Iris pigment epithelial cell (primary cell): ENCODE measurements around the gene MMP24OS.
A peak's percentile ranks its signal among the peaks of the same experiment; 100 is the strongest.

Experiments
- DNase-seq: peaks from one replicate; pipeline ENCODE4 v3.0.0-alpha.2; 2011; ENCODE audit warnings: low read depth

Gene MMP24OS

DNA sequence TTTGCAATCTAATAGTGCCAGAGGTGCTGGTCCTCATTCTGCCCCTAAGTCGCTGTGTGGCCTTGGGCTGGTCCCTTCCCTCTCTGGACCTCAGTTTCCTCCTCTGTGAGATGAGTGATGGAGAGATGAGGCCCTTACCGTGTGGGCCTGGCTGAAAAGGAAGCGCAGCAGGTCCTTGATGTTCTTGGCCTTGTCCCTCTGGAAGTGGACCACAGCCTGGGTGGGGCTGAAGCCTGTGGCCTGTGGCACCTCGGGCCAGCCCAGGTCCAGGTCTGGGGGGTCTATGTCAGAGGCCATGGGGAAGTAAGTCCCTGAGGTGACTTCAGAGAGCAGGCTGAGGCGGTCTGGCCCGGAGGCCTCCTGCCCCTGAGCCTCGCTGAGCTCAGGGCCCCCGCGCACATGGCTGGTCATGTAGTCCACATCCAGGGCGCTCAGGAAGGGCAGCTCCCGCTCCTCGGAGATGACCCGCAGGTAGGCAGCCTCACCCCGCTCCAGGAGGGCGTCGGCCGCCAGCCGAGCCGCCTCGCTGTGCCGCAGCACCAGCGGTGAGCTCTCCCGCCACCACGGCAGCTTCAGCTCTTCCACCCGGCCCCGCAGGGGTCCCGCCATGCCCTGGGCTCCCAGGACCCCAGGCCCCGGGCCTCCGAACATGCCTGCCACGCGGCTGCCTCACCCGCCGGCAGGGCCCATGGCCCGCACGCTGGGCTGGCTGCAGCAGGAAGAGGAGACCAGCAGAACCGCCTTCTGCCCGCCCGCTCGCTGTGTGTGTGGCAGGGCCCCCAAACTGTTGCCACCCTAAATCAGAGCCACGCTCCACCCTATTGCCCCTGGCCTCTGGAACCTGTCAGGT is 14.0 kb upstream of the MMP24OS start, which contains the start of gene FAM83C:
Gene FAM83C, minus strand, starts transcription at position 772 of the 850 bp plus-strand sequence. Its CDS starts 121 bp downstream, at position 651.
- DNase-seq: no peak

DNA sequence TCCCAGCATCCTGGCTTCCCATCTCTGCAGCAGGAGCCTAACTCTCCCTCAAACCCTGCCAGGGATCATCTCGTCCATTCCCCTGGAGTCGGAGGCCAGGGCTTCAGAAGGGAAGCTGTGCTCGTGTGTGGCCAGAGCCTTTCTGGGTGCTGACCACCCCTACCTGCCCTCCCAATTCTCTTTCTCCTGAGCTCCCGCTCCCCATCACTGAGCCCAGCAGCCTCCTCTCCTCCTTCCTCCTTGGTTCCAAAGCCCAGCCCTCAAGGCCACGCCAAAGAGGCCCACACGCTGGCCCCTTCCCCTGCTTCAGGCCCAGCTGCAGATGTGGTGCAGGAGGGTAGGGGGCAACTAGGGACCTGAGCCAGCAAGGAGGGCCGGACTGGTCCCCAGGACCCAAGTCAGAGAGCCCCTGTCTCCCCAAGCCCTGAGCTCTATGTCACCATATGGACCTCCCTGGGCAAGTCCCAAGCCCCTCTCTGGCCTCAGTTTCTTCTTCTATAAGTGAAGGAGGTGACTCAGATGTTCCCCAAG is 13.0 kb upstream of the MMP24OS start:
- DNase-seq: no peak

DNA sequence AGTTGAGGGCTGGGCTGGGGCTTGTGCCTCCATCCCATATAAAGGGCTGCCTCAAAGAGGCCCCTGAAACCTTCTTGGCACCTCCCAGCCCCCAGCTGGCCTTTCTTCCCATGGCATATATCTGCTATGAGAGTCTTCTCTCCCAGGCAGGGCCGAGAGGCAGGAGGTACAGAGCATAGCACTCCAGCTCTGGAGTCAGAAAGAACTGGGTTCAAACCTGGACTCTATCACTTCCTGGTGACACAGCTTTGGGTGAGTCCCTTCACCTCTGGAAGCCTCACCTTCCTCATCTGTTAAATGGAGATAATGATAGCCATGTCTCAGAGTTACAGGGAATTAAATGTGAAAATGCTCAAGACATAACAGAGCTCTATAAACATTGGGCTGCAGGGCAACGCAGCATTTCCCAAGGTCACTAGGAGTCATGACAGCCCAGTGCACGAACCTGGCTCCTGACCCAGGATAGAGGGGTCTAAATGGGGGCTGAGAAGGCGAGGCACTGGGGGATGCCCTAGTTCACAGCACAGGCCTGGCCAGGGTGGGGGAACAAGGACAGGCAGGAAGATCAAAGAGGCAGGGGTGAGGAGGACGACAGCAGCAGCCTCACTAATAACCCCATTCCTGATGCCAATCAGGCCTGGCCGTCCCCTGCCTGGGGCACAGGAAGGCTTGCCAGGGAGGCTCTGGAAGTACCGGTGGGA is 12.4 kb upstream of the MMP24OS start:
- no peak for DNase-seq

DNA sequence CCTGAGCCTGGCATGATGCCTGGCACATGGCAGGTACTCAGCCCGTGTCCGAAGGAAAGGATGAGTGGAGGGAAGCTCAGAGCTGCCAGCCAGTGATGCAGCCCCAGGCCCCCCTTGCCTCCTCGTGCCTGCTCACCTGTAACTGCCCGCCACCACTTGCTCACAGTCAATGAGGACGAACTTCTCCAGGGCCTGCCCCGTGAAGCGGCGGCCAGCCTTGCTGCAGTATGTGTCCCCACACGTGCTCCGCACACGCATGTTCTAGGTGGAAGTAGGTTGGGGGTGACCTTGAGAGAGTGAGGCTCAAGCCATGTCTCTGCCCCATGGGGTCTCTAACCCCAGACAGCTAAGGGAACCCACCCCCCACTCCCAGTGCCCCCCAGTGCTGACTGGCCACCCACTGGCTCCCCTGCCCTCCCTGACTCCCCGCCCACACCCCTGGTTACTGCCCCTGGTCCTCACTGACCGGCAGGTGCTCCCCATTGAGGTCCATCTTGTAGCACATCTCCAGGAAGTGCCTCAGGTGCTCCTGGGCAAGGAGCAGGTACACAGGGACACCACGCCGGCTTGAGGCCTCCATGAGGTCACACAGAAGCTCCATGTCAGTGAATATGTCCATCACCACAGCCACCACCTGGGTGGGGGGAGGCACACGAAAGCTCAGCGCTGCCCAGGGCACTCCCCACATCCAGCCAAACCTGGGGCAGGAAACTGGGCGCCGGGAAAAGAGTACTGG is 10.6 kb upstream of the MMP24OS start:
- no peak for DNase-seq

DNA sequence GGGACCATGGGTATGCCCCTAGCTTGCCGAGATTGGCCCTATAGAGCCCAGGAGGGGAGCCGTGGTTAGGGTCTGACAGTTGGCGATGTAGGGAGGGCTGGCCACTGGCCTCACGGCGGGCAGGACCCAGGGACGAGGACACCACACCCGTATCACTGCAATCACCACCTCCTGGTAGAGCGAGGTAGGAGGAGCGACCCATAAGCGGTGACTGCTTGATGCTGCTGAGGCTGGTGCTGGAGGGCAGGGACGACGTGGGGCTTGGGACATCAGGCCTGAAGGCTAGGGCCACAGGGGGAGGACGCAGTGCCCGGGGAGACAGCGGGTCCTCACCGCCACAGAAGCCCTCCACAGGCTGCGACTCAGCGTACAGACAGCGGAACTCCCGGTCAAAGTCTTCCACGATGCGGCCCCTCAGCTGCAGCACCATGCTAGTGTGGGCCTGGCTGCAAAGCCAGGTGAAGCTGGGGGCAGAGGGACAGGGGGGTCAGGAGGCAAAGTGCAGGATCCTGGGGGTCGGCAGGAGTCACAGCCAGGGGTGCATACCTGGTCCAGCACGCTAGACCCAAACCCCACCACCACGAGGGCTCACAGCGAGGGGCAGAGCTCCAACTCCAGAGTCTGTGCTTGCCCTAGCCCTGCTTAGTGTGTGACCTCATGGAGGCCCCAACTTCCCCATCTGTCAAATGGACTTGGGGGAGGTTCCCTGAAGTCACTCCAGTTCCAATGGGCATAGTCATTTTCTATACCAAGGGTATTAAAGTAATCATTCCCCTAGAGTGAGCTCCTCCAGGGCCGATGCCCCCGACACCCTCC is 9.8 kb upstream of the MMP24OS start:
- DNase-seq: no peak

DNA sequence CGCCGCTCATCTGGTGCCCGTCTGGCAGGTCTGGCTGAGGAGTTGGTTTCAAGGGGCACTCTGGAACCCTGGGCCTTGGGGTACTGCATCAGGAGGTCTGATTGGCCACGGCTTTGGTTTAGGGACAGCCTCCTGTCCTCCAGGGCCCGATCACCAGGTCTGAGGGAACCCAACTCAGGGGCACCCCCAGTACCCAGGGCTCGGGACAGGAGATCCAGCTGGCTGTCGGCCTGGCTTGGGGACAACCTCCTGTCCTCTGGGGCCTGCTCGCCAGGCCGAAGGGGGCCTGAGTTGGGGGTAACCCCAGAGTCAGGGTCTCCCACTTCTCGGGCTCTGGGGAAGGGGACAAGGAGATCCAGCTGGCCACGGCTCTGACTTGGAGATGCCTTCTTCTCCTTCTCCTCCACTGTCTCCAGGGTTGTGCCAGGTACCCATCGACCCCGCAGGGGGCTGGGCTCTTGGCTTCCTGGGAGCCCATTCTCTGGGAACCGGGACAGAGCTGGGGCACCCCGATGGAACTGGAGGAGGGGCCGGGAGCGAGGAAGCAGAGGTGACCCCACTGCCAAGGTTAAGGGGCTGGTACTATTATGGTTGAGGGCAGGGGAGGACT is 9.1 kb upstream of the MMP24OS start:
- no peak for DNase-seq

DNA sequence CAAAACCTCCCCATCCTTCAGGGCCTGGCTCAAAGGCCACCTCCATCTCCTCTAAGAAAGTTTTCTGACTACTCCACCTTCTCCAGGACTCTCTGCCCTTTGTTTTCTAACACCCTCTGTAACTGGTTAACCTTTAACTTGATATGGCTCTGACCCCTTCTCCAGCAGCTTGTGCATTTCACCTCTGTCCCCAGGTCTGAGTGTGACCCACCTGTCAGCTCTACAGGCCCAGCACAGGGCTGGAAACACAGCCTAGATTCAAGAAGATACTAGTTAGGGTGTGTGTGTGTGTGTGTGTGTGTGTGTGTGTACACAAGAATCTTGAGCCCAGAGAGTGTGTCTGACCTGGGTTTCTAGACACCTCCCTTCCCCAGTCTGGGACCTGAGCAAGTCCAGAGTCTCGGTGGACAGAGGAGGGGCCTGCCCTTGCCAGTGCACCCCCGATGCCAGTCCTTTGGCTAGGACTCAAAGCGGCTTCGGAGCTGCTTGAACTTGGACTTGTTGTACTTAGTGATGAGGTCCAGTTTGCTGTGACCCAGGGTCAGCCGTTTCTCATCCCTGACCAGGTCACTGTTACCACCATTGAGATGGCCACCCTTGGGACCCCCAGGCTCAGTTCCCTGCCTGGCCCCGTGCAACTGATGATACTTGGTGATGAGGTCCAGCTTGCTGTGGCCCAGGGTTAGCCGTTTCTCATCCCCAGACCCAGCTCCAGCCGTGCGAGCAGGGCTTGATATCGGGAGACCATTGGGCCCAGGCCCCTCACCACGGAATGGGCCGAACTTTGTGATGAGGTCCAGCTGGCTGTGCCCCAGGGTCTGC is 8.4 kb upstream of the MMP24OS start:
- no peak for DNase-seq

DNA sequence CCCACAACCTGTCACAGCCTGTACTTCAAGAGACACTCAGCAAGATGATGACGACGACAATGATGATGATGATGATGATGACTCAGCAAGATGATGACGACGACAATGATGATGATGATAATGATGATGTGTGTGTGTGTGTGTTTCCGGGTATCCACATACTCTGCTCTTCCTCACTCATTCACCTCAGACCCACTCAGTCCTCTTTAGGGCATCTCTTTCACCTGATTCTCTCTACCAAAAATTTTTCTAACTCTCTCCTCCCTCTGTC is 7.8 kb upstream of the MMP24OS start:
- DNase-seq: no peak

DNA sequence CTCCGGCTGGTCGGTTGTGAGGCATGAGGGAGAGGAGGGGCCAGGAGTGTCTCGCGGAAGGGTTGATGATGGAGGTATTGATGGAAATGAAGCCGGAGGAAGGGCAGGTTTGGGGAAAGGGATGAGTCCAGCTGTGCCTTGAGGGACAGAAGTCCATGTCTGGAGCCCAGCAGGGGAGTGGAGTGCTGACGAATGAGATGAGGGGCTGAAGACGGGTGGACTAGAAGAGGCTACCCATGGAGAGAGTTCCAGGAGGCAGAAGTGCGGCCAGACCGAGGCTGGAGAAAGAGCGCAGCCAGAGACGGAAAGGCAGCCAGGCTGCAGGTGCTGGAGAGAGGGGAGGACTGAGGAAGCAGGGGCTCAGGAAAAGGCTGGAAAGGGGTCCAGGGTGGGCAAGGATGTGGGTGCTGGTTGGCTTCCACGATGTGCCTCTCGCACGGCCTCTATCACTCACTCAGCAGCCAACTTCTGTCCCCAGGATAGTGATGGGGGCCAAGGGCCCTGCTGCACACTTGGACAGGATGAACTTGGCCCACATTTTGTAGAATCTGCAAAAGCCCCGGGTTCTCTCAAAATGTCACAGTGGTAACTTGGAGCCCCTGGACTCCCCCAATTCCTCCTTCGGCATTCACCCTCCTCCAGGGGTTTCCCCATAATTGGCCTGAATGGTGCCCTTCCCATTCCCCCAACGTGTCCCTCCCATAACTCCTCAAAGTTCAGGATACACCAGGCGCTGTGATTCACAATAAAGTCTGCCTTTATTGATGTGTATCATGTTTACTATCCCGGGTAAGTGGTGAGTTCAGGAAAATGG is 7.3 kb upstream of the MMP24OS start:
- no peak for DNase-seq

DNA sequence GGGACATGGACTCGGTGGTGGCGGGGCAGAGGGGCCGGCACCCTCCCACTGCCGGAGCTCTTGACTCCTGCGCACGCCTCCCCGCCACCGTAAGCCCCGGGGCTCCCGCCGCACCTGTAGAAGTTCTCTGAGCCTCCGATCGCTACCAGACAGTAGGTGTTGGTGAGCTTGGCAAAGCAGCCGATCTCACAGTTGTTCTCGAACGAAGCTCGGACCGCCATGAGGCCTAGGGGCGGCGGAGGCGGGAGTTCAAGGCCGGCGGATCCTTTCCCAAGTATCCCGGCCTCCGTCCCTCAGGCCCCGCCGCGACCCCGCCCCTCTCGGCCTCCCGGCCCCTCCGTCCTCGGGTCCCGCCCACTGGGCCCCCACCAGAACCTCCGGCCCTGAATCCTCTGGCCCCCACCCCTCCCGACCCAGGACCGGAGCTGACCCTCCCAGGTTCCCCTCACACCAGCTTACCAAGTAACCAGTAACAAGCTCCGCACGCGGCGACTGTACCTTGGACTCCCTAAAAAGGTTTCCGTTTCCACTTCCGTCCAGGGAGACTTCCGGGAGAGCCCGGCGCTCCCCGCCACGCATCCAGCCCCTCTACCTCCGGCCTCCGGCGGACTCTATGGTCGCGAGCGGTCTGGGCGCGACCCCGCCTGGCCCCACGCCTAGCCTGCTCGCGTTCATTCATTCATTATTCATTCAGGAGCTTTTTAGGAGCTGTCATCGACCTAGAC is 6.5 kb upstream of the MMP24OS start, which contains the start of gene EIF6:
Gene EIF6, minus strand, starts transcription at position 506 of the 725 bp plus-strand sequence. Its CDS starts 285 bp downstream, at position 221.
- peak; percentile 87 for DNase-seq

DNA sequence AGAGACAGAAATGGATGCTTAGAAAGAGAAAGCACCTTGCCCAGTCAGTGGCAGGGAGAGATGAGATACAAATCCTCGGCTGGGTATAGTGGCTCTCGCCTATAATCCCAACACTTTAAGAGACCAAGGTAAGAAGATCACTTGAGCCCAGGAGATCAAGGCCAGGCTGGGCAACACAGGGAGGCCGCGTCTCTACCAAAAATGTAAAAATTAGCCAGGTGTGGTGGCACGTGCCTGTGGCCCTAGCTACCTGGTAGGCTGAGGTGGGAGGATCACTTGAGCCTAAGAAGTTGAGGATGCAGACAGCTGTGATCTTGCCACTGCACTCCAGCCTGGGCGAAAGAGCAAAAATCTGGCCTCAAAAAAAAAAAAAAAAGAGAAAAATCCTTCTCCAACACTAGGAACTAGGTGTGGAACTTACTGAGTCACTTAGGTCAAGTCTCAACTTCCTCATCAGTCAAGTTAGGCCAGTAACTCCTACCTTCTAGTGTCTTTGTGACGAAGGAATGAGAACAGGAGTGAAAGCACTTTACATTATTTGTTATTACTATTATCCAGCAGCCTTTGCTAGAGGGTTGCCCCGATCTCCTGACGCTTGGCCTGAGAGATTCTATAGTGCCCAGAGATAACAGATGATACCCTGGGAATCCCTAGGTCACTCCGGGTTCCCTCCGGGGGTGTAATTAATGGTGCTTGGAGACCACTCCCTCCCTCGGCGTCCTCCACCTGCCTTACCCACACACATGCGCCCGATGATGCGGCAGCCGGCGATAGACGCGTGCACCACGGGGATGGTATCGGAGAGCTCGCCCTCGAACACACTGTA is 5.7 kb upstream of the MMP24OS start:
- no peak for DNase-seq

DNA sequence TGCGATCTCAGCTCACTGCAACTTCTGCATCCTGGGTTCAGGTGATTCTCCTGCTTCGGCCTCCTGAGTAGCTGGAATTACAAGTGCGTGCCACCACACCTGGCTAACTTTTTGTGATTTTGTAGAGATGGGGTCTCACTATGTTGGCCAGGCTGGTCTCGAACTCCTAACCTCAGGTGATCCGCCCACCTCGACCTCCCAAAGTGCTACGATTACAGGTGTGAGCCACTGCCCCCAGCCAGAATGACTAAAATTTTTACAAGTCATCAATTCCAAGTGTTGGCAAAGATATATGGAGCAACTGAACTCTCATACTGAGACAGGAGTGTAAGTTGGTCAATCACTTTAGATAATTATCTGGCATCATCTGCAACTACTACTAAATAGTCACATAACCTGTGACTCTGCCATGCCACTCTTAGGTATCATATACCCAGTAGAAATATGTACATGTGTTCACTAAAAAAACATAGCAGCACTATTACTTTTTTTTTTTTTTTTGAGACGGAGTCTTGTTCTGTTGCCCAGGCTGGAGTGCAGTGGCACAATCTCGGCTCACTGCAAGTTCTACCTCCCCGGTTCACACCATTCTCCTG is 3.7 kb upstream of the MMP24OS start:
- no peak for DNase-seq

DNA sequence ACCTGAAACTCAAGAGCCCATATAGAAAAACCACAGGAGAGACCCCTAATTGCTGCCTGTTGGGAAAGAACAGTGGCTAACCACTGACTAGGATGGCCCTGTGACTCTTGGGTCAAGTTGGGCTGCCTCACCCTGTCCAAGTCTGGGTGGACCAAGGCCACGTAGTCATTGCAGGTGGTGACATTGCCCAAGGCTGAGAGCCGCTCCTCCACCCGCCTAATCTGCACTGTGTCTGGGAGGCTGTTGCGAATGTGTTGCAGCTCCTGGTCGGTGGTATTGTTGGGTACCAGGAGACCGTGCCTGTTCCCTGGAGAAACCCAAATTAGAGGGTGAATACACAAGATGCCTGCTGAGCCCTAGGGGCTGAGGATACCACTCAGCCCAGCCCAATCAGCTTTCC is 2.6 kb upstream of the MMP24OS start:
- DNase-seq: no peak

DNA sequence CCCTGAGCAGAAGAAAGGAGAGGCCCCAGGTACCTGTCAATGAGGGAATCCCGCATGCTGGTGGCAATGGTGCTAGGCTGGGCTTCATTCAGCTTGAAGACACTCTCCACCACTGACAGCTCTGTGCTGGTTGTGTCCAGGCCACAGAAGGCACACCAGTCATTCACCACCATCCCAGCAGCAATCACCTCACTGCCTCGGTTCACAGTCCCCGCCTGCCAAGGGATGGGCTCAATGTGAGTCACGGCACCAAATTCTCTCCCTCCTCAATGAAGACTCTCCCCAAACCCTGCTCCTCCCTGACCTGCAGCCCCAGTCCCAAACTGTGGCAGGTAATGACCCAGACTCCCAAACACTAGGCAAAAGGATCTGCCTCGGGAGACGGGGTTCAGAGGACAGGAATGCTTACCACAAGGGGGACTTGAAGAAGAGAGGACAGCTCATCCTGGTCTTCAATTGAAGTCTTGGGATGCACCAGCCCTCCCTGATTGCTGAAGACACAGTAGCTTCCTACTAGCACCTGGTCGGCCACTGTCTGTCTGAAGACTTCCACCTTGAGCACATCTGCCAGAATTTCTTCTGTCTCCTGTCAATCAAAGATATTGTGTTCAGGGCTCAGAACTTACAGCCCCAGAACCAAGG is 1.7 kb upstream of the MMP24OS start:
- DNase-seq: no peak

DNA sequence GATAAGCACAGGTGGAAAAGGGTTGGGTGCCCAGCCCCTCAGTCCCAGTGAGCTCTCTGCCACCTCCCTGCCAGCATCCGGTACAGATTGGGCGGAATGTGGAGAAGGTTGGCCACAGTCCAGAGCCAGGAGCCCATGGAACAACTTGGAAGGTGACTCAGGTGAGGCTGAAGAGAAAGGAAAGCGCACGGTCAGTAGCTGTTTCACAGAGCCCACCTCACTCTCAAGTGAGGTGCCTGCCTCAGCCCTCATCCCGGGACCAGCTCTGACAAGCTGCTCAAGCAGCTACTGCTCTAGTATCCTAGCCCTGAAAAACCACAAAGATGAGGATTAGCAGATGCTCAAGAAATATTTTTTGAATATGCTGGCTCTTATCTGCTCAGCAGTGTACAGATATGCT is 1.1 kb upstream of the MMP24OS start:
- no peak for DNase-seq

DNA sequence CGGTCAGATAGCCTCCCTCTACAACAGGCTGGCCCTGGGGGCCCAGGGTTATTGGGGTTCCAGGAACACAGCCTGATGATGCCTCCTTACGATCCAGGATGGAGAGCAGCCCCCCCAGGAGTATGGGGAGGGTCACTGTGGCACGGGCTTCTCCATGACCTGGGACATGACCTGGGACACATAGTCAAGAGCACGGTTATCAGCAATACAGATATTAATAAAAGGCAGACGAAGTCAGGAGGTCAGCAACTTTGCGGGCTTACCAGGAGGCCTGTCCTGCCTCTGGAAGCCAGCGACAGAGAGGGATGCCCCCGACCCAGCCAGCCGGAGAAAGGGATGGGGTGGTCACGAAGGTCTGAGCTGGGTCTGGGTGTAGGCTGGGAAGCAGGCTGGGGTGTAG is 795 bp downstream of the MMP24OS start:
- no peak for DNase-seq

DNA sequence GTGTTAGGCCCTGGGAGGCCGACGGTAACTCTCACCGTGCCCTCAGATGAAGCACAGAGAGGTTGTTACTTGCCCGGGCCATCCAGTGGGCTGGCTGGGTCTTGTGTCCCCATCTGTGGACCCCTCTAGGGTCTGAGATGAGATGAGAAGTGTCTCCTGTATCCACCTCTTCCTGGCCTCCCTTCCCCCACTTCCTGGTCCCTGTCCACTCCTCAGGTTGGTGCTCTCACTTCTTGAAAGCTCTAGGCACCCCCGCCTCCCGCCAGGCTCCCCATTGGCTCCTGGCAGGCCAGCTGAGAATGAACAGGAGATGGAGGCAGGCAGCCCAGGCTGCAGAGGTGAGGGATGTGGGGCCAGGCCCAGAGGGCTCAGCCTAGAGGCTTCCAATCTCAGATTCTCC is 1.5 kb downstream of the MMP24OS start:
- DNase-seq: no peak
